Natural killer cell treated with Interleukin-12 subunit alpha and Interleukin-12 subunit beta and Interleukin-15 and Interleukin-18, amount 100 ng/mL, for 72 hours (primary cell): ENCODE data around the gene CTNNA1. TPM values are rescaled to one million over a fixed set of nuclear protein-coding genes. Genes with fewer than 3 reads are reported as not detected.

Source experiments
- ATAC-seq, 2 donors: fragments of 150-1000 bp; cut with Tn5 transposase in 1 of 2; sonication (Bioruptor Pico), chemical (Tn5 transposase) in 1 of 2; 2 replicates each; pipeline ENCODE4 v1.10.0; 2021
- DNase-seq: peaks from one replicate; pipeline ENCODE4 v3.0.0; 2022; ENCODE audit warnings: low spot score
- H3K27ac Mint-ChIP-seq, 2 donors: 1 replicate in 1 of 2; 2 replicates in 1 of 2; pipeline ENCODE4 v1.8.0; 2022; ENCODE audit warnings: mixed read lengths in 2 of 2, mild to moderate bottlenecking in 1 of 2, moderate library complexity in 1 of 2
- H3K27me3 Mint-ChIP-seq, 2 donors: 1 replicate in 1 of 2; 2 replicates in 1 of 2; pipeline ENCODE4 v1.8.0; 2022; ENCODE audit warnings: mixed read lengths in 2 of 2
- H3K36me3 Mint-ChIP-seq: one replicate; pipeline ENCODE4 v1.8.0; 2022; ENCODE audit warnings: mixed read lengths
- H3K4me1 Mint-ChIP-seq, 2 donors: 1 replicate in 1 of 2; 2 replicates in 1 of 2; pipeline ENCODE4 v1.8.0; 2022; ENCODE audit warnings: low read depth in 2 of 2, mixed read lengths in 2 of 2, mild to moderate bottlenecking in 1 of 2
- H3K4me3 Mint-ChIP-seq: one replicate; pipeline ENCODE4 v1.8.0; 2022; ENCODE audit warnings: mixed read lengths
- H3K9me3 Mint-ChIP-seq: 2 replicates; pipeline ENCODE4 v1.8.0; 2022; ENCODE audit warnings: mixed read lengths
- total RNA-seq, 2 donors: library from RNA; stranded (reverse); gene quantifications; one replicate each; pipeline ENCODE4 v1.2.3, GENCODE V29; 2022

The CTNNA1 gene
- total RNA-seq, 2 donors from 2014 or later, result 50.6 to 65.8 TPM

GRCh38 chr5:138950421-138951031, 197.3 kb downstream of the CTNNA1 start:
- no peak overlapping the region for H3K27ac Mint-ChIP-seq
- DNase-seq, result no peak
- H3K4me3 Mint-ChIP-seq, result no peak overlapping the region
- ATAC-seq, result no peak
- no peaks in the 10 kb centered on the region for H3K9me3 Mint-ChIP-seq
- H3K27me3 Mint-ChIP-seq, result no peaks in the 10 kb centered on the region
- H3K4me1 Mint-ChIP-seq, result peaks cover 19 to 20% of the 10 kb centered on the region in 2 donors
- H3K36me3 Mint-ChIP-seq, result no peaks in the 10 kb centered on the region

GRCh38 chr5:138951091-138951985, 198.1 kb downstream of the CTNNA1 start:
- Mint-ChIP-seq H3K27ac (no peak overlapping the region), H3K4me3 (no peak overlapping the region)
- no peak for ATAC-seq

GRCh38 chr5:138951986-138952735, 198.9 kb downstream of the CTNNA1 start:
- peaks cover 19 to 20% of the 10 kb centered on the region in 2 donors for H3K4me1 Mint-ChIP-seq
- H3K27ac Mint-ChIP-seq, result peak overlapping the region in 1 of 2 donors; percentile 25
- H3K9me3 Mint-ChIP-seq, result no peaks in the 10 kb centered on the region
- no peaks in the 10 kb centered on the region for H3K27me3 Mint-ChIP-seq
- no peak for ATAC-seq
- H3K4me3 Mint-ChIP-seq, result no peak overlapping the region
- DNase-seq, result no peak
- H3K36me3 Mint-ChIP-seq, result no peaks in the 10 kb centered on the region

More at GRCh38 chr5:138951091-138951985, 198.1 kb downstream of the CTNNA1 start:
- Mint-ChIP-seq H3K27me3 (no peaks in the 10 kb centered on the region), H3K9me3 (no peaks in the 10 kb centered on the region), H3K36me3 (no peaks in the 10 kb centered on the region), H3K4me1 (peaks cover 19 to 20% of the 10 kb centered on the region in 2 donors)
- no peak for DNase-seq

DNA sequence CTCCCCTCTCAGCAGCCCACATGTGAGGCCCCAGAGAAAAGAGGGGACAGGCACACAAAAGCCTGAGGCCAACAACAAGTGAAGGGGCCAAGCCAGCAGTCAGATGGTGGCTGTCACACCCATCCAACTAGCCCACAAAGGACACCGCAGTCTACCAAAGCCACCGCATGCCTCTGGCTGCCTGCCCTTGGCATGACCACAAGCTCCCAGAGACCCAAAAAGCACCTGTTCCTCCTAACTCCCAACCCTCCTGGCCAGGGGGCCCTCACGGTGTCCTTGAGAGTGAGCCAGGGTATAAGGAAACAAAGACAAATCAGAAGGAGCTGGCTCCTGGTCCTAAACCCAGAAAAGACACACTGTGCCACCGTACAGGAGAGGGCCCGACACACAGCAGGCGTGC, 199.7 kb downstream of the CTNNA1 start:
- ATAC-seq (peak; percentile 11 to 13), DNase-seq (no peak)
- Mint-ChIP-seq H3K9me3 (no peaks in the 10 kb centered on the region), H3K27ac (peak overlapping the region in 1 of 2 donors; percentile 47), H3K4me1 (peaks cover 19 to 20% of the 10 kb centered on the region in 2 donors), H3K36me3 (no peaks in the 10 kb centered on the region), H3K27me3 (no peaks in the 10 kb centered on the region), H3K4me3 (peak overlapping the region; percentile 61)

- Mint-ChIP-seq H3K4me1 (peaks cover 19 to 20% of the 10 kb centered on the region in 2 donors), H3K9me3 (no peaks in the 10 kb centered on the region), H3K4me3 (peak overlapping the region; percentile 61), H3K36me3 (no peaks in the 10 kb centered on the region), H3K27ac (peak overlapping the region in 1 of 2 donors; percentile 47), H3K27me3 (no peaks in the 10 kb centered on the region)
- peak; percentile 70 to 76 for ATAC-seq
- DNase-seq, result no peak
Observed at GRCh38 chr5:138953387-138954256, 200.4 kb downstream of the CTNNA1 start.

GRCh38 chr5:138954257-138955012, 201.2 kb downstream of the CTNNA1 start:
- H3K9me3 Mint-ChIP-seq, result no peaks in the 10 kb centered on the region
- ATAC-seq, result no peak
- no peaks in the 10 kb centered on the region for H3K27me3 Mint-ChIP-seq
- no peak for DNase-seq
- no peaks in the 10 kb centered on the region for H3K36me3 Mint-ChIP-seq
- H3K27ac Mint-ChIP-seq, result no peak overlapping the region
- H3K4me1 Mint-ChIP-seq, result peaks cover 19 to 20% of the 10 kb centered on the region in 2 donors
- H3K4me3 Mint-ChIP-seq, result no peak overlapping the region

- Mint-ChIP-seq H3K27ac (no peak overlapping the region), H3K4me3 (no peak overlapping the region), H3K36me3 (no peaks in the 10 kb centered on the region), H3K4me1 (peaks cover 19 to 20% of the 10 kb centered on the region in 2 donors), H3K27me3 (no peaks in the 10 kb centered on the region), H3K9me3 (no peaks in the 10 kb centered on the region)
- DNase-seq, result no peak
- ATAC-seq, result peak in 1 of 2 donors; percentile 44
Observed at GRCh38 chr5:138955013-138955660, 201.9 kb downstream of the CTNNA1 start.

GRCh38 chr5:138955671-138956295, 202.6 kb downstream of the CTNNA1 start:
- H3K4me3 Mint-ChIP-seq, result no peak overlapping the region
- no peaks in the 10 kb centered on the region for H3K36me3 Mint-ChIP-seq
- peaks cover 19 to 20% of the 10 kb centered on the region in 2 donors for H3K4me1 Mint-ChIP-seq
- DNase-seq, result no peak
- H3K9me3 Mint-ChIP-seq, result no peaks in the 10 kb centered on the region
- ATAC-seq, result no peak
- no peak overlapping the region for H3K27ac Mint-ChIP-seq
- no peaks in the 10 kb centered on the region for H3K27me3 Mint-ChIP-seq

DNA sequence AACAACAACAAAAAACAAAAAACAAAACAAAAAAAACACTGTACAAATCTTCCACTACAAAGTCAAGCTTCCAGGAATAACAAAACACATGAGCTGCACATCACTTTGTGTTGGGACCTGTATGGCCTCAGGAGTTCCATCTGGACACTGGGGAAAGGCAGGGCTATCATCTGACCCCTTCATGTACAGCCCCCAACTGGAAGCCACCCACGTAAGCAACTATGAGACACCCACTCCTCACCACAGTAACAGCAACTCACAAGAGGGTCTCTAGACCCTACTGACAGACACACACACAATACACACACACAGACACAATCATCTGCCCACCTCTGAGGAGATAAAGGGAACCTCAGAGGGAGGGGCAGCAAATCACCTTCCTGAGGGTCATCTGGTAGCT, 203.6 kb downstream of the CTNNA1 start:
- Mint-ChIP-seq H3K4me3 (no peak overlapping the region), H3K36me3 (no peaks in the 10 kb centered on the region), H3K27ac (peak overlapping the region in 1 of 2 donors; percentile 16), H3K27me3 (no peaks in the 10 kb centered on the region), H3K4me1 (peaks cover 19 to 20% of the 10 kb centered on the region in 2 donors), H3K9me3 (no peaks in the 10 kb centered on the region)
- DNase-seq, result no peak
- ATAC-seq, result no peak

DNA sequence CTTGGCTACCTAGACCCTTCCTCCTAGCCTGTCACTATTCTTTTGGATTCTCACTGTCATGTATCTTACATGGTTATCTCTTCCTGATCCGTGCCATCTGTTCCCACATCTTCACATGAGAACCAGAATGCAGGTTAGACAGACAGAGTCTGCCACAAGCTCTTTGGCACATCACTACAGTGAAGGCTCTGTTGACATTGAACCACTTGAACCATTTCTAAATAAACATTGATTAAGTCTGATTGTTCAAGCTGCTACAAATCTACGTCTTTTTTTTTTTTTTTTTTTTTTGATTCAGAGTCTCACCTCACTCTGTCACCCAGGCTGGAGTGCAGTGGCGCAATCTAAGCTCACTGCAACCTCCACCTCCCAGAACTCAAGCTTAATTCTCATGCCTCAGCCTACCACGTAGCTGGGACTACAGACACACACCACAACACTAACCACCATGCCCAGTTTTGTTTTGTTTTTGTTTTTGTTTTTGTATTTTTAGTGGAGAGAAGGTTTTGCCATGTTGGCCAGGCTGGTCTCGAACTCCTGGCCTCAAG, 207.0 kb downstream of the CTNNA1 start:
- Mint-ChIP-seq H3K27me3 (no peaks in the 10 kb centered on the region), H3K36me3 (no peaks in the 10 kb centered on the region), H3K4me1 (no peaks in the 10 kb centered on the region), H3K4me3 (no peak overlapping the region), H3K27ac (no peak overlapping the region), H3K9me3 (no peaks in the 10 kb centered on the region)
- ATAC-seq (no peak), DNase-seq (no peak)

- Mint-ChIP-seq H3K27me3 (no peaks in the 10 kb centered on the region), H3K36me3 (no peaks in the 10 kb centered on the region), H3K9me3 (no peaks in the 10 kb centered on the region), H3K4me3 (no peak overlapping the region), H3K4me1 (no peaks in the 10 kb centered on the region), H3K27ac (no peak overlapping the region)
- DNase-seq (no peak), ATAC-seq (no peak)
Observed at GRCh38 chr5:138961221-138961620, 208.0 kb downstream of the CTNNA1 start.
